Measurements from ENCODE around the gene CACNG7. TPM values are rescaled to one million over a fixed set of nuclear protein-coding genes. Genes with fewer than 3 reads are reported as not detected.
"Not testable (repeated sequence)": the region's sequence is repeated elsewhere in the genome, so short reads cannot be mapped to it uniquely, and the experiment has no call there.

Gene CACNG7
- total and polyA plus RNA-seq, 12 donors: not detected

DNA sequence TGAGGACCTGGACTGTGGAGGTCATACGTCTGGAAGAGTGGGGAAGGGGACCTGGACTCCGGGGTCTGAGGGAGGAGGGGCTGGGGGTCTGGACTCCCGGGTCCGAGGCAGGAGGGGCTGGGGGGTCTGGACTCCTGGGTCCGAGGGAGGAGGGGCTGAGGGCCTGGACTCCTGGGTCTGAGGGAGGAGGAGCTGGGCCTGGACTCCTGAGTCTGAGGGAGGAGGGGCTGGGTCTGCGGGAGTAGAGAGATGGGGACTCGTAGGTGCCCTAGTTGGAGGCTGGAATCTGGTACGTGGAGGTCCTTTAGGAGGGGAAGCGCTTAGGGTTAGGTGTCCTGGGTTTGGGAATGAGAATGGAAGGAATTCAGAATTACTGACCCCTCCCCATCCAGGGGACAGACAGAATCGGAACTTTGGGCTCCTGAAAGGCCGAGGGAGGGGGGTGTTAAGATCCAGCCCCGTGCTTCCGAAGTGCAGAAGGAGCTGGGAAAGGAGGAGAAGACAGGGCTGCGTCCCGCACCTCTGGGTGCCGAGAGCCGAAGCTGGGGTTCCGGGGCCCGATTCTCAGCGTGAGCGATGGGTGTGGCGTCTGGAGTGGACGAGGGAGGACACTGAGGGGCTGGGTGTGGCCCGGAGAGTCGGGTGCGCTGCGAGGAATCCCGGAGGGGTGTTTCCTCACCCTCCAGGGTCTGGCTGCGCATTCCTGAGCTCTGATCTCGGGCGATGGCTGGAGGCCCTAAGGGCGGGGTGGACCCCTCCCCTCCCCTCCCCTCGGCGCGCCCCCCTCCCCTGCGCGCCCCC, 40.8 kb upstream of the CACNG7 start:
- intact Hi-C loops (cut with DNase I): loop anchor here in 1 of 10 donors (10.0 kb wide), 1 partner anchor 247 kb away; the partner anchor contains the start of genes PRPF31 and TFPT
- Histone ChIP-seq H3K36me3 (peaks cover 0 to 30% (median 7%) of the 10 kb centered on the region in 9 donors), H3K9me3 (no peaks in the 10 kb centered on the region), H3K27me3 (no peaks in the 10 kb centered on the region), H3K27ac (peak overlapping the region; percentile 63 to 99 (median 97)), H3K4me1 (peaks cover 3 to 52% (median 45%) of the 10 kb centered on the region in 9 donors), H3K4me3 (peak overlapping the region; percentile 59 to 97 (median 80))
- DNase-seq (peak; percentile 59 to 61), ATAC-seq (peak in 7 of 8 donors; percentile 9 to 48 (median 22))
- WGBS, 2 donors: 0 to 1% methylated on average over 25 to 34 of the region's 37 CpGs
- TF ChIP-seq, protein P1, sequence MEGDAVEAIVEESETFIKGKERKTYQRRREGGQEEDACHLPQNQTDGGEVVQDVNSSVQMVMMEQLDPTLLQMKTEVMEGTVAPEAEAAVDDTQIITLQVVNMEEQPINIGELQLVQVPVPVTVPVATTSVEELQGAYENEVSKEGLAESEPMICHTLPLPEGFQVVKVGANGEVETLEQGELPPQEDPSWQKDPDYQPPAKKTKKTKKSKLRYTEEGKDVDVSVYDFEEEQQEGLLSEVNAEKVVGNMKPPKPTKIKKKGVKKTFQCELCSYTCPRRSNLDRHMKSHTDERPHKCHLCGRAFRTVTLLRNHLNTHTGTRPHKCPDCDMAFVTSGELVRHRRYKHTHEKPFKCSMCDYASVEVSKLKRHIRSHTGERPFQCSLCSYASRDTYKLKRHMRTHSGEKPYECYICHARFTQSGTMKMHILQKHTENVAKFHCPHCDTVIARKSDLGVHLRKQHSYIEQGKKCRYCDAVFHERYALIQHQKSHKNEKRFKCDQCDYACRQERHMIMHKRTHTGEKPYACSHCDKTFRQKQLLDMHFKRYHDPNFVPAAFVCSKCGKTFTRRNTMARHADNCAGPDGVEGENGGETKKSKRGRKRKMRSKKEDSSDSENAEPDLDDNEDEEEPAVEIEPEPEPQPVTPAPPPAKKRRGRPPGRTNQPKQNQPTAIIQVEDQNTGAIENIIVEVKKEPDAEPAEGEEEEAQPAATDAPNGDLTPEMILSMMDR (IDR thresholded peaks at IDR 0.05): no peak

DNA sequence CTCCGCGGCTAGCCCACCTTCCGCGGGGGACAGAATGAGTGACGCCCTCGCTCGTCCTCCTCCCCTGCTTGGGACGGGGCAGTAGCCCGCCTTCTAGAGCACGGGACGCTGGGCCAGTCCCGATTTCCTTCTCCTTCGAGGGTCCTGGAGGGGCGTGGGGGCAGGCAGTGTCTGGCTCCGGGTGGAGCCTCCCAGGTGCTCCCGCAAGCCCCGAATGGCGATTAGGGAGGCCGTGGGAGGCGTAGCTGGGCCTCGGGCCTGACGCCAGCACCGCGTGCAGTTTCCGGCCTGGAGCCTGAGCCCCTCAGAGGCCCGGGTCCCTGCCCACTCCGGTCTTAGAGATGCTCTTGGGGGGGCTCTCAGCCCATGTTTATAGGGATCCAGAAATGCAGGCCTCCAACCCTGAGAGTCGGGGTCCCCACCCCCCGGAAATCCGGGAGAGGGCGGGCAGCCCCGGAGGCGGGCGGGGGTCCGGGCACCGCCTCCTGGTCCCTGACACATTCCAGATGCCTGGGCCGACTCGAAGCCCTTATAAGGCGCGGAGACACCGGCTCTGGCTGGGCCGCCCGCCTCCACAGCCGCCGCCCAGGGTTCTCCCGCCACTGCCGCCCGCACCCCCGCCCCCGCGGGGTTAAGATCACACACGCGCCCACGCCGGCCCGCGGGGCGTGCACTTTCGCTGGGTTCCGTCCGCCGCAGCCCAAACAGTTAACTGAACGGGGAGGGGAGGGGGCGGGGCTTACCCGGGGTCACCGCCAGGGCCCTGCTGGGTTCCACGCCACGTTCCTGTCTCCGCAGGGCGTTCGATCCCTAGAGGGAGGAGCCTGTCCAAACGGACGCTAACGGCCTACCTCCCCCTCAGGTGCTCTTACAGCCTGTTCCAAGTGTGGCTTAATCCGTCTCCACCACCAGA, 39.9 kb upstream of the CACNG7 start:
- intact Hi-C loops (cut with DNase I): loop anchor here in 1 of 10 donors (10.0 kb wide), 1 partner anchor 246 kb away; the partner anchor contains the start of genes PRPF31 and TFPT
- TF ChIP-seq, protein P1 (IDR thresholded peaks at IDR 0.05): peak in 6 of 9 donors; percentile 8 to 48 (median 44)
- H3K27ac ChIP-seq: peak overlapping the region; percentile 63 to 99 (median 97)
- H3K36me3 ChIP-seq: peaks cover 0 to 39% (median 15%) of the 10 kb centered on the region in 9 donors
- no peaks in the 10 kb centered on the region for H3K9me3 ChIP-seq
- H3K4me3 ChIP-seq: peak overlapping the region; percentile 59 to 97 (median 80)
- H3K27me3 ChIP-seq: no peaks in the 10 kb centered on the region
- WGBS, 2 donors: 1% methylated on average over 66 to 75 of the region's 75 CpGs
- peak; percentile 53 to 78 (median 66) for ATAC-seq
- DNase-seq: peak; percentile 91 to 92
- peaks cover 3 to 61% (median 45%) of the 10 kb centered on the region in 9 donors for H3K4me1 ChIP-seq

DNA sequence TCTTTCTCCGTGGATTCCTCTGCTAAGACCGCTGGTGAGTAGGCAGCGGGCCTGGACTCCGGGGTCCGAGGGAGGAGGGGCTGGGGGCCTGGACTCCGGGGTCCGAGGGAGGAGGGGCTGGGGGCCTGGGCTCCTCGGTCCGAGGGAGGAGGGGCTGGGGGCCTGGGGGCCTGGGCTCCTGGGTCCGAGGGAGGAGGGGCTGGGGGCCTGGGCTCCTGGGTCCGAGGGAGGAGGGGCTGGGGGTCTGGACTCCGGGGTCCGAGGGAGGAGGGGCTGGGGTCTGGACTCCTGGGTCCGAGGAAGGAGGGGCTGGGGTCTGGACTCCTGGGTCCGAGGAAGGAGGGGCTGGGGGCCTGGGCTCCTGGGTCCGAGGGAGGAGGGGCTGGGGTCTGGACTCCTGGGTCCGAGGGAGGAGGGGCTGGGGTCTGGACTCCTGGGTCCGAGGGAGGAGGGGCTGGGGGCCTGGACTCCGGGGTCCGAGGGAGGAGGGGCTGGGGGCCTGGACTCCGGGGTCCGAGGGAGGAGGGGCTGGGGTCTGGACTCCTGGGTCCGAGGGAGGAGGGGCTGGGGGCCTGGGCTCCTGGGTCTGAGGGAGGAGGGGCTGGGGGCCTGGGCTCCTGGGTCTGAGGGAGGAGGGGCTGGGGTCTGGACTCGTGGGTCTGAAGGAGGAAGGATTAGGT, 39.1 kb upstream of the CACNG7 start:
- peaks cover 3 to 69% (median 45%) of the 10 kb centered on the region in 9 donors for H3K4me1 ChIP-seq
- not testable (repeated sequence) for H3K9me3 ChIP-seq, DNase-seq, ATAC-seq, H3K27me3 ChIP-seq
- H3K4me3 ChIP-seq: peak overlapping the region; percentile 59 to 97 (median 80)
- peak overlapping the region; percentile 63 to 99 (median 97) for H3K27ac ChIP-seq
- H3K36me3 ChIP-seq: peaks cover 0 to 47% (median 18%) of the 10 kb centered on the region in 9 donors
- WGBS, 2 donors: 5 to 8% methylated on average over 12 to 24 of the region's 24 CpGs
- intact Hi-C loops (cut with DNase I): loop anchor here in 2 of 10 donors (10.0 kb wide), 2 partner anchors 235 to 245 kb away; partner anchors contain the start of genes NDUFA3 (in 1 of the 2), OSCAR (in 1 of the 2), PRPF31 (in 1 of the 2) and TFPT (in 1 of the 2)

DNA sequence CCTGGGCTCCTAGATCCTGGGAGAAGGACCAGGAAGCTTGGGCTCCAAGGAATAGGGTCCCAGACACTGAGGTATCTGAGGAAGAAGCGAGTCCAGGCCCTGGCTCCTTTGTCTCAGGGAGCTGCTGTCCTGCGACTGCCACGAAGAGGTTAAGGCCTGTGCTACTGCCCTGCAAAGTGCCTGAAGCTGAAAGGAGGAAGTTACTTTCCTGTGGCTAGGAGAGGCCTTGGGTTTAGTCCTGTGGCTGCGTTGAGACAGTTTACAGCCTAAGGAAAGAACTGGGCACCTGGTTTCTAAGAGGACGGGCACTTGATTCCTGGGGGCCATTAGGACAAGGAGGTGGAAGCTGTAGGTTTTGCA, 38.6 kb upstream of the CACNG7 start:
- no peaks in the 10 kb centered on the region for H3K27me3 ChIP-seq
- H3K36me3 ChIP-seq: peaks cover 0 to 52% (median 20%) of the 10 kb centered on the region in 9 donors
- intact Hi-C loops (cut with DNase I): loop anchor here in 1 of 10 donors (10.0 kb wide), 1 partner anchor 234 kb away; the partner anchor contains the start of genes NDUFA3 and OSCAR
- peak overlapping the region in 5 of 10 donors; percentile 18 to 91 (median 23) for H3K4me3 ChIP-seq
- no peaks in the 10 kb centered on the region for H3K9me3 ChIP-seq
- peak overlapping the region in 7 of 10 donors; percentile 29 to 78 (median 46) for H3K27ac ChIP-seq
- TF ChIP-seq, protein P1 (IDR thresholded peaks at IDR 0.05): no peak
- H3K4me1 ChIP-seq: peaks cover 3 to 68% (median 42%) of the 10 kb centered on the region in 9 donors
- DNase-seq (no peak), ATAC-seq (no peak)
- 17 to 41% methylated on average over 5 of the region's 5 CpGs for WGBS, 2 donors

Data from heart right ventricle (tissue), 16 donors.